GM12872 (cell line): ENCODE data around the gene SPDYA.

Experiments
- TF ChIP-seq, protein P1 (sequence below): IDR thresholded peaks from 3 replicates; pipeline ENCODE4 v1.5.1; 2011; ENCODE audit warnings: low read depth, mild to moderate bottlenecking, low read length, moderate library complexity; ENCODE audit not compliant: insufficient read depth

The SPDYA gene

GRCh38 chr2:28828382-28828781, 17.7 kb downstream of the SPDYA start:
- TF ChIP-seq, protein P1, sequence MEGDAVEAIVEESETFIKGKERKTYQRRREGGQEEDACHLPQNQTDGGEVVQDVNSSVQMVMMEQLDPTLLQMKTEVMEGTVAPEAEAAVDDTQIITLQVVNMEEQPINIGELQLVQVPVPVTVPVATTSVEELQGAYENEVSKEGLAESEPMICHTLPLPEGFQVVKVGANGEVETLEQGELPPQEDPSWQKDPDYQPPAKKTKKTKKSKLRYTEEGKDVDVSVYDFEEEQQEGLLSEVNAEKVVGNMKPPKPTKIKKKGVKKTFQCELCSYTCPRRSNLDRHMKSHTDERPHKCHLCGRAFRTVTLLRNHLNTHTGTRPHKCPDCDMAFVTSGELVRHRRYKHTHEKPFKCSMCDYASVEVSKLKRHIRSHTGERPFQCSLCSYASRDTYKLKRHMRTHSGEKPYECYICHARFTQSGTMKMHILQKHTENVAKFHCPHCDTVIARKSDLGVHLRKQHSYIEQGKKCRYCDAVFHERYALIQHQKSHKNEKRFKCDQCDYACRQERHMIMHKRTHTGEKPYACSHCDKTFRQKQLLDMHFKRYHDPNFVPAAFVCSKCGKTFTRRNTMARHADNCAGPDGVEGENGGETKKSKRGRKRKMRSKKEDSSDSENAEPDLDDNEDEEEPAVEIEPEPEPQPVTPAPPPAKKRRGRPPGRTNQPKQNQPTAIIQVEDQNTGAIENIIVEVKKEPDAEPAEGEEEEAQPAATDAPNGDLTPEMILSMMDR = no peak

DNA sequence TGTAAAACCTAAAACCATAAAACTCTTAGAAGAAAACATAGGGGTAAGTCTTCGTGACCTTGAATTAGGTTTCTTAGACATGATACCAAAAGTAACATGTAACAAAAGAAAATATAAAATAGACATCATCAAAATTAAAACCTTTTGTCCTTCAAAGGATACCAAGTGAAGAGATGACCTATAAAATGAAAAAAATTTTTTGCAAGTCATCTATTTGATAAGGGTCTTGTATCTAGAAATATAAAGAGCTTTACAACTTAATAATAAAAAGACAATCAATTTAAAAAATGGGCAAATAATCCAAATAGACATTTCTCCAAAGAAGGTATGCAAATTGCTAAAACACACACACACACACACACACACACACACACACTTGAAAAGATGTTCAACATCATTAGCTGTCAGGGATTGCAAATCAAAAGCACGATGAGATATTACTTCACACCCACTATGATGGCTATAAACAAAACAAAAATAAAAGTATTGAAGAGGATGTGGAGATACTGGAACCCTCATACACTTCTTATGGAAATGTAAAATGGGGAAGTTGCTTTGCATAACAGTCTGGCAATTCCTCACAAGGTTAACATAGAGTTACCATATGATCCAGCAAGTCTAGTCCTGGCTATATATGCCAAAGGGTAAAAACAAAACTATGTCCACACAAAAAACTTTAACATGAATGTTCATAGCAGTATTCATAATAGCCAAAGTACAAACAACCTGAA, 23.3 kb downstream of the SPDYA start:
- TF ChIP-seq, protein P1 = no peak

GRCh38 chr2:28835781-28836180, 25.1 kb downstream of the SPDYA start:
- TF ChIP-seq, protein P1 = no peak

GRCh38 chr2:28838971-28839370, 28.3 kb downstream of the SPDYA start:
- TF ChIP-seq, protein P1 = no peak

DNA sequence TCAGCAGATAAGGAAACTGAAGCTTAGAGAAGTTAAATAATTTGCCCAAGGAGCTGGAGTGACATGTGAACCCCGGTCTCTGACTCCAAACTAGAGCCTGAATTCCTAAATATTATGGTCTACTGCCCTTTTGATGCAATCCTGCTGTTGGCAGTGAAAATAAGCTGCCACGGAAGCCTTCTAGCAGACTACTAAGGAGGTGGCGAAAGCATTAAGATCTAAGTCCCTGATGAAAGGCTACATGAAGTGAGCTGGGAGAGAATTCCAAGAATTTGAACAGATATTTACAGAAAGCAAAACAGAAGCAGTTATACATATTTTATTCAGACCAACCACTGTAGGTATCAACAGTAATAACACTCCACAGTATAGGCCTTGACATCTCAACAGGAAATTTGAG, 31.4 kb downstream of the SPDYA start:
- TF ChIP-seq, protein P1 = no peak

DNA sequence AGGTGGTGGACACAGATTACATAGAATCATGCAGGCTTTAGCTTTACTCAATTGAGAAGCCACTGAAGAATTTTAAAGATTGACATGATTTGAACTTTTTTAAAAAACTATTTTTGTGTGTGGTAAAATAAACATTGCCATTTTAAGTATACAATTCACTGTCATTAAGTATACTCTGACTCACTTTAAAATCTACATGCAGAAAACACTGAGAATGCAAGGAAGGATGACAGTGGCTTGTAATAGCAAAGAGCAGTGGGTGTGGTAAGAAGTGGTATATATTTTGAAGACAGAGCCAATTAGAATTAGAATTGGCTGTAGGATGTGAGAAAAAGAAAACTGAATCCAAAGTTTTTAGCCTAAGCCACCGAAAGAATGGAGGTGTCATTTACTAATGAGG, 44.6 kb downstream of the SPDYA start:
- TF ChIP-seq, protein P1 = no peak

DNA sequence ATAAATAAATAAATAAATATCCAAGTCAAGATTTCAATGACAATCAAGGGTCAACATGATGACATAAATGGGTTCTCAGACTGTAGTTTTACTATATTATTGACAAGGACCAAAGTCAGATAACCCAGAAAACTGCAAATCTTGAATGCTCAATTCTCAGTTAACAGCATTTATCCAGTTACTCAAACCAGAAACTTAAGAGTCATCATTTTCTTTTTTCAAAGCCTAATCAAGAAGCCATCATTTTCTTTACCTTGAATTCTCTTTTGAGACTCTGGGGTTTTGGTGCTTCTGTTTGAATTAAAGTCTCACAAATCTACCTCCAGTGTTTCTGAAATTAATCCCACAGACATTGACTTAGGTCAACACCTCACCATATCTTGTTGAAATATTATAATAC, 45.3 kb downstream of the SPDYA start:
- TF ChIP-seq, protein P1 = no peak
